NCI-H187 treated with DMSO at 0.1 percent for 48 hours (cell line): Measurements from ENCODE around the gene ARL6IP1.
"Not testable (repeated sequence)": the region's sequence is repeated elsewhere in the genome, so short reads cannot be mapped to it uniquely, and the experiment has no call there.

Source experiments
- DNase-seq: peaks from one replicate; lab custom pipeline; 2025; lab: John Stamatoyannopoulos, UW

ARL6IP1 gene

DNA sequence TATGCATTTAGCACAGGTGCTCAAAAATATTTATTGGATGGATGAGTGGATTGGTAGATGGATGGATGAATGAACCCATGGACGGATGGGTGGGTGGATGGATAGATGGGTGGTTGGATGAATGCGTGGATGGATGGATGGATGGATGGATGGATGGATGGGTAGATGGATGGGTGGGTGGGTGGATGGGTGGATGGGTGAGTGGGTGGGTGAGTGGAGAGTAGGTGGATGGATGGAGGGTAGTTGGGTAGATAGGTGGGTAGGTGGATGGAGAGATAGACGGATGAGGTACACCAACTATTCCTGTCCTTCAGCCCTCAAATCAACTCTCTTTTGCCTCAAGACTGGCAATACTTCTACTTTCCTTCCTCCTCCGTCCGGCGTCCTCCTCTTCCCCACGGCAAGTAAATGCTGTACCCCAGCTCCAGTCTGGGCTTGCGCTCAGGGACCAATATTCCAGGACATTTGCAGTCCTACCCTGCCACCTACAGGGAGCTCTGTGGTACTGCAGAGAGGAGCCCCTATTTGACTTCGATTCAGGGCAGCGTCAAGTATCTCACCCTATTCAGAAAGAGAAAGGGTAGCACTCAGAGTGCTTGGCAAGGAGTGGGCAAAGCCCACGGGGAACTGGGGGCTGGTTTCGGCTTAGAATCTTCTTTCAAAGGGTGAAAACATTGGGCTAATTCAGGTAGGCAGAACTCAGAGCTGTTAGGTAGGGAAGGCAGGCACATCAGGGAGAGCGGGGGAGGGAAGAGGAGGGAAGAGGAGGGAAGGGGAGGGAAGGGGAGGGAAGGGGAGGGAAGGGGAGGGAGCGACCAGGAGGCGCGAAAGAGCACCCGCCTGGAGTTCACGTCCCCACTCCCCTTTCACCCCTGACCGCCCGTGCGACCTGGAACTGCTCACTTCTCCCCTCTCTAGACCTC lies 41.5 kb downstream of the ARL6IP1 start:
- DNase-seq: not testable (repeated sequence)

GRCh38 chr16:18757960-18758660 lies 43.2 kb downstream of the ARL6IP1 start:
- not testable (repeated sequence) for DNase-seq

DNA sequence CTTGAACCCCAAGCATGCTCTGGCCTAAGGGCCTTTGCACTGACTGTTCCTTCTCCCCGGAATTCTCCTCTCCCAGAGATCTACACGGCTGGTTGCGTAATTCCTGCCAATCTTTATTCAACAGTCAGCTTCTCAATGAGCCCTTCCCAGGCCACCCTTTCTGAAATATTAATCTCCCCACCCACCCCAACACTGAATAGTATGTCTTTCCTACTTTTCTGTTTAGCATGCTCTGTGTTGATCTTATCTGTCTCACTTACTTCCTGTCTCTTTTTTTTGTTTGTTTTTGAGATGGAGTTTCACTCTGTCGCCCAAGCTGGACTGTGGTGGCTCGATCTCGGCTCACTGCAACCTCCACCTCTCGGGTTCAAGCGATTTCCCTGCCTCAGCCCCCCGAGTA lies 44.7 kb downstream of the ARL6IP1 start:
- not testable (repeated sequence) for DNase-seq

GRCh38 chr16:18742870-18743269 lies 58.5 kb downstream of the ARL6IP1 start:
- not testable (repeated sequence) for DNase-seq
